ENCODE results near the gene RCC1. TPM values are rescaled to one million over a fixed set of nuclear protein-coding genes. Genes with fewer than 3 reads are reported as not detected.
"Not testable (repeated sequence)": the region's sequence is repeated elsewhere in the genome, so short reads cannot be mapped to it uniquely, and the experiment has no call there.

RCC1 gene
- total RNA-seq, 4 donors from 2014 or later = 13.0 to 87.9 (median 36.3) TPM

- WGBS, 2 donors (ENCODE audit: low coverage in 1 of 2) = 0% methylated on average over 61 of the region's 75 CpGs; no CpG with 5 or more reads in 1 of the 2 donors
- peaks cover 11 to 29% (median 21%) of the 10 kb centered on the region in 4 donors for H3K4me1 ChIP-seq
- in situ Hi-C loops (cut with MboI; ENCODE audit: low pct_ligation_motif_present in 1 of 4, low pct_unique_long_range_greater_than_20kb in 1 of 4, low sequenced_read_pairs in 3 of 4) = no loop called here
- no peaks in the 10 kb centered on the region for H3K9me3 ChIP-seq
- intact Hi-C loops (cut with DNase I; ENCODE audit: low total_unique reads) = loop anchor here (1.0 kb wide), 1 partner anchor 28 kb away; the partner anchor contains the start of gene TRNAU1AP
- peak; percentile 99 for TF ChIP-seq POLR2A (IDR thresholded peaks at IDR 0.05)
- TF ChIP-seq EP300 (IDR thresholded peaks at IDR 0.05; ENCODE audit: low read depth) = no peak
- peak; percentile 97 to 100 (median 99) for TF ChIP-seq POLR2AphosphoS5 (IDR thresholded peaks at IDR 0.05)
- peak in 2 of 5 experiments; percentile 27 to 44 for TF ChIP-seq CTCF (IDR thresholded peaks at IDR 0.05)
- no peaks in the 10 kb centered on the region for H3K27me3 ChIP-seq
- DNase-seq = peak; percentile 97
- peak overlapping the region; percentile 91 to 98 (median 96) for H3K27ac ChIP-seq
- peaks cover 0 to 26% (median 13%) of the 10 kb centered on the region in 4 donors for H3K36me3 ChIP-seq
- peak overlapping the region; percentile 73 to 89 (median 76) for H3K4me3 ChIP-seq
Measured at GRCh38 chr1:28581531-28582247, 75.8 kb downstream of the RCC1 start.

GRCh38 chr1:28582248-28582615 lies 76.4 kb downstream of the RCC1 start:
- no peaks in the 10 kb centered on the region for H3K9me3 ChIP-seq
- peaks cover 11 to 29% (median 21%) of the 10 kb centered on the region in 4 donors for H3K4me1 ChIP-seq
- H3K27me3 ChIP-seq = no peaks in the 10 kb centered on the region
- 0 to 2% methylated on average over 4 to 10 of the region's 10 CpGs for WGBS, 2 donors (ENCODE audit: low coverage in 1 of 2)
- no peak for TF ChIP-seq EP300 (IDR thresholded peaks at IDR 0.05; ENCODE audit: low read depth)
- TF ChIP-seq POLR2AphosphoS5 (IDR thresholded peaks at IDR 0.05) = no peak
- no peak for TF ChIP-seq POLR2A (IDR thresholded peaks at IDR 0.05)
- no peak for TF ChIP-seq CTCF (IDR thresholded peaks at IDR 0.05)
- H3K4me3 ChIP-seq = peak overlapping the region; percentile 18 to 89 (median 76)
- in situ Hi-C loops (cut with MboI; ENCODE audit: low pct_ligation_motif_present in 1 of 4, low pct_unique_long_range_greater_than_20kb in 1 of 4, low sequenced_read_pairs in 3 of 4) (no loop called here), intact Hi-C loops (cut with DNase I; ENCODE audit: low total_unique reads) (no loop called here)
- peak; percentile 24 for DNase-seq
- peaks cover 0 to 23% (median 10%) of the 10 kb centered on the region in 4 donors for H3K36me3 ChIP-seq
- H3K27ac ChIP-seq = peak overlapping the region; percentile 91 to 98 (median 96)

GRCh38 chr1:28586585-28587391 lies 80.9 kb downstream of the RCC1 start:
- H3K4me3 ChIP-seq; H3K36me3 ChIP-seq; H3K9me3 ChIP-seq; DNase-seq; H3K27ac ChIP-seq; intact Hi-C loops (cut with DNase I; ENCODE audit: low total_unique reads); H3K27me3 ChIP-seq; in situ Hi-C loops (cut with MboI; ENCODE audit: low pct_ligation_motif_present in 1 of 4, low pct_unique_long_range_greater_than_20kb in 1 of 4, low sequenced_read_pairs in 3 of 4): not testable (repeated sequence)
- peaks cover 4 to 30% (median 18%) of the 10 kb centered on the region in 4 donors for H3K4me1 ChIP-seq
- 90 to 92% methylated on average over 18 to 19 of the region's 19 CpGs for WGBS, 2 donors (ENCODE audit: low coverage in 1 of 2)

Small RNAs within 50 kb of the gene (small RNA-seq; reads per million reads assigned to genes)
- gene RNU6ATAC27P (0 reads per million in 4 donors), gene SNORA16A (0 reads per million in 4 donors), gene SNORA44 (0 reads per million in 4 donors), gene SNORA61 (0 reads per million in 4 donors), gene SNORA73A (0 reads per million in 4 donors), gene SNORA73B (24.6 to 84.3 (median 60.0) reads per million in 4 donors), gene SNORD99 (12,567 to 113,901 (median 75,552) reads per million in 4 donors)

Other genes with a start within 250 kb of the RCC1 start
- 10 to 100 TPM; 25.1 to 44.5 (median 30.5) TPM for gene SESN2, start 246.5 kb upstream of the RCC1 start, total RNA-seq
- gene MED18, start 177.0 kb upstream of the RCC1 start, total RNA-seq = 10 to 100 TPM; 12.1 to 36.3 (median 27.4) TPM
- gene PHACTR4, start 136.3 kb upstream of the RCC1 start, total RNA-seq = 10 to 100 TPM; 31.4 to 51.1 (median 41.6) TPM
- gene TRNAU1AP, start 47.0 kb downstream of the RCC1 start, total RNA-seq = 10 to 100 TPM in 2 of 4 donors, 1 to 10 TPM in 2; 4.1 to 25.4 (median 12.4) TPM
- gene RAB42, start 86.2 kb downstream of the RCC1 start, total RNA-seq = 10 to 100 TPM in 1 of 4 donors, 1 to 10 TPM in 2, not detected in 1; 5.3 to 14.2 (median 5.6) TPM
- 10 to 100 TPM; 13.8 to 19.5 (median 15.2) TPM for gene TAF12, start 137.0 kb downstream of the RCC1 start, total RNA-seq
- gene RNU11, start 142.6 kb downstream of the RCC1 start, total RNA-seq = not detected
- 10 to 100 TPM in 1 of 4 donors, 1 to 10 TPM in 3; 4.4 to 10.4 (median 7.2) TPM for gene GMEB1, start 162.7 kb downstream of the RCC1 start, total RNA-seq
- 10 to 100 TPM; 33.2 to 56.1 (median 45.8) TPM for gene YTHDF2, start 230.9 kb downstream of the RCC1 start, total RNA-seq